Stomach (tissue), 4 donors: ENCODE measurements around the gene SPACA7.

Experiments used
- EP300 ChIP-seq: sonication (generic); formaldehyde crosslinking; IDR thresholded peaks from one replicate; pipeline ENCODE4 v1.6.1; 2017; ENCODE audit warnings: antibody characterized with exemption
- POLR2A ChIP-seq, 4 donors: fragments of 450-650 bp; IDR thresholded peaks; one replicate each; pipeline ENCODE4 v1.6.1; 2016; ENCODE audit warnings: antibody characterized with exemption in 4 of 4, control low read depth in 2 of 4, mild to moderate bottlenecking in 1 of 4, moderate library complexity in 1 of 4
- TF ChIP-seq, protein P1 (sequence below), 7 experiments: fragments of 450-650 bp in 4 of 7; fragments of 200-600 bp in 3 of 7; sonication (generic) in 3 of 7; IDR thresholded peaks; one replicate each; pipeline ENCODE4 v1.5.1; 2016 to 2019; ENCODE audit warnings: antibody characterized with exemption in 7 of 7, control low read depth in 2 of 7, mild to moderate bottlenecking in 1 of 7

DNA sequence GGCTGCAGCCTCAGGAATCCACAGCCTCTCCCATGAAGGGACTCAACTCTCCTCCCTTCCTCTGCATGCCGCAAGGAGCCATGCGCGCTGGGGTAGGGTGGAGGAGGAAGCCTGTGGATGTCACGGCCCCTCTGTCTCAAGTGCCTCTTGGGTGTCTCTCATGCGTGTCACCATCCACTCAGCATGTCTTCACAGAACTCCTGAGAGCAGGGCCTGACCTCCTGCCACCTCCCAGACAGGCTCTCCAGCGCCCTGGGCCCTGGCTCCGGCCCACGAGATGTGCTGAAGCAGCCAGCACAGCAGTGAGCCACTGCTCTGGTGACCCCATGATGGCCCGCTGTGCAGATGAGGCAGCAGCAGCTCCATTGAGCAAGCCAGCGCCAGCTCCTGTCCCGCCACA is 25.9 kb upstream of the SPACA7 start:
- TF ChIP-seq, protein P1, sequence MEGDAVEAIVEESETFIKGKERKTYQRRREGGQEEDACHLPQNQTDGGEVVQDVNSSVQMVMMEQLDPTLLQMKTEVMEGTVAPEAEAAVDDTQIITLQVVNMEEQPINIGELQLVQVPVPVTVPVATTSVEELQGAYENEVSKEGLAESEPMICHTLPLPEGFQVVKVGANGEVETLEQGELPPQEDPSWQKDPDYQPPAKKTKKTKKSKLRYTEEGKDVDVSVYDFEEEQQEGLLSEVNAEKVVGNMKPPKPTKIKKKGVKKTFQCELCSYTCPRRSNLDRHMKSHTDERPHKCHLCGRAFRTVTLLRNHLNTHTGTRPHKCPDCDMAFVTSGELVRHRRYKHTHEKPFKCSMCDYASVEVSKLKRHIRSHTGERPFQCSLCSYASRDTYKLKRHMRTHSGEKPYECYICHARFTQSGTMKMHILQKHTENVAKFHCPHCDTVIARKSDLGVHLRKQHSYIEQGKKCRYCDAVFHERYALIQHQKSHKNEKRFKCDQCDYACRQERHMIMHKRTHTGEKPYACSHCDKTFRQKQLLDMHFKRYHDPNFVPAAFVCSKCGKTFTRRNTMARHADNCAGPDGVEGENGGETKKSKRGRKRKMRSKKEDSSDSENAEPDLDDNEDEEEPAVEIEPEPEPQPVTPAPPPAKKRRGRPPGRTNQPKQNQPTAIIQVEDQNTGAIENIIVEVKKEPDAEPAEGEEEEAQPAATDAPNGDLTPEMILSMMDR (IDR thresholded peaks at IDR 0.05) = no peak
- TF ChIP-seq POLR2A (IDR thresholded peaks at IDR 0.05) (no peak), EP300 (no peak)
